Activated CD4-positive, alpha-beta T cell treated with anti-CD3 and anti-CD28 coated beads for 36 hours (primary cell): ENCODE results near the gene BICRAL. TPM values are rescaled to one million over a fixed set of nuclear protein-coding genes. Genes with fewer than 3 reads are reported as not detected.

Source experiments
- ATAC-seq: fragments of 200-7000 bp; cut with Tn5 transposase; one replicate; pipeline ENCODE4 v1.10.0; 2021; ENCODE audit warnings: mild to moderate bottlenecking, moderate library complexity
- CTCF ChIA-PET: fragments of 350-600 bp; sonication (Branson Sonifier 250); formaldehyde crosslinking; loops from one replicate; lab custom pipeline; 2021; ENCODE audit warnings: antibody characterized with exemption; lab: Charles Lee
- POLR2A ChIA-PET: fragments of 350-600 bp; sonication (Branson Sonifier 250); formaldehyde crosslinking; loops from one replicate; lab custom pipeline; 2021; ENCODE audit warnings: antibody characterized with exemption, inconsistent platforms; lab: Charles Lee
- DNase-seq: peaks from one replicate; pipeline ENCODE4 v3.0.0-alpha.2; 2020
- H3K27ac Mint-ChIP-seq: one replicate; pipeline ENCODE4 v1.8.0; 2021; ENCODE audit warnings: mixed read lengths
- H3K27me3 Mint-ChIP-seq: one replicate; pipeline ENCODE4 v1.8.0; 2021; ENCODE audit warnings: mixed read lengths
- H3K36me3 Mint-ChIP-seq: one replicate; pipeline ENCODE4 v1.8.0; 2021; ENCODE audit warnings: low read depth, mixed read lengths
- H3K4me1 Mint-ChIP-seq: one replicate; pipeline ENCODE4 v1.8.0; 2021; ENCODE audit warnings: mixed read lengths
- H3K4me3 Mint-ChIP-seq: one replicate; pipeline ENCODE4 v1.8.0; 2021; ENCODE audit warnings: mild to moderate bottlenecking, moderate library complexity, mixed read lengths
- H3K9me3 Mint-ChIP-seq: one replicate; pipeline ENCODE4 v1.8.0; 2021; ENCODE audit warnings: low read depth, mixed read lengths
- intact Hi-C, 2 experiments: fragments of 100-400 bp; cut with DNase I in 1 of 2; cut with micrococcal nuclease in 1 of 2; formaldehyde crosslinking; loops; one replicate each; pipeline versions ENCODE4 v1.14.2 to v1.15.1; 2022 to 2024; cut with DNase I, micrococcal nuclease
- total RNA-seq, 2 experiments: library from RNA; stranded (reverse); gene quantifications; one replicate each; pipeline ENCODE4 v1.2.3, GENCODE V29; 2021

Gene BICRAL
- total RNA-seq, 2 experiments from 2014 or later = 11.5 to 14.3 TPM

DNA sequence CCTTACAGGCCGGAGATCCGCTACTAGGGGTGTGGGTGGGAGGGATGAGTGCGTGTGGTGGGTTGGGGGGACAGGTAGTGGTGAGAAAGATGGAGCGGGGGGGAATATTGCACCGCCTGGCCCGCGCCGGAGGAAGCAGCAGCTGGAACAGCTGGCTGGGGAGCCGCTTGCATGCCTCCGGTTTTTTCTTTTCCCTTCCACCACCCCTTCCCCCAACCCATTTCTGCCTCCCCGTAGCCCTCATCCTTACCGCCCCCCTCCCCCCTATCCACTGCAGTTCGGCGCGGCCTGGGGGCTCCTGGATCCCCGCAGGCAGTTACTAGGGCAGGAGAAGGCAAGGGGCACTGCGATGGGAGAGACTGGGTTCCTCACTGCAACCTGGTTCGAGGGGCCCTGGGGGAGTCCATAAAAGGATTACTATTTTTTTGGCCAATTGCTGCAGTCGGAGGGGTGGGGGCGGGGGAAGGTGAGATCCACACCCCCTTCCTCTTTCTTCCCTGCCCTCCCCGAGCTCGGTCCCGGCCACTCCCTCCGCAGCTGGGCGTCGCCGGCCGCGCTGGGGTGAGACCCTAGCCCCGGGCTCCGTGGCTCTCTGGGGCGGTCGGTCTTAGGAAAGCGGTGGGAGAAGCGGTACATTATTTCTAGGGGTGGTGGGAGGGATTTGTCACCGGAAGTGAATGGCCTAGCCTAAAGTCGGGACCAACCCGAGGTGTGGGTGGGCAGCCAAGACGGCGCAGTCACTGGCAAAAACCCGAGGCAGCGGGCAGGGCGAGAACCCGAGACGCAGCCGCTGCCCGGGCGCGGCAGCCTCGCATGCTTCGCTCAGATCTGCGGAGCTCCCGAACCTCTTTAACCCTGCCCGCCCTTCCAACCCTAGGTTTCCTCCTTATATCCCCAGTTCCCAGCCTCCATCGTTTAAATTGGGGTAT lies 35.1 kb upstream of the BICRAL start:
- CTCF ChIA-PET = interaction anchor here (0.5 to 2.8 kb wide), 12 partner anchors 14 to 183 kb away, joined by 3 to 10 read pairs (median 3); partner anchors contain the start of genes BICRAL and UBR2
- peak overlapping the region; percentile 84 for H3K4me3 Mint-ChIP-seq
- POLR2A ChIA-PET = interaction anchor here (0.6 to 2.8 kb wide), 20 partner anchors 12 to 959 kb away, joined by 3 to 33 read pairs (median 4); partner anchors contain the start of genes BICRAL, CNPY3, PEX6 and PPP2R5D
- DNase-seq (peak; percentile 90), ATAC-seq (peak; percentile 62)
- peak overlapping the region; percentile 98 for H3K27ac Mint-ChIP-seq
- H3K27me3 Mint-ChIP-seq = no peaks in the 10 kb centered on the region
- H3K9me3 Mint-ChIP-seq = peaks cover 6% of the 10 kb centered on the region
- peaks cover 24% of the 10 kb centered on the region for H3K36me3 Mint-ChIP-seq
- peaks cover 27% of the 10 kb centered on the region for H3K4me1 Mint-ChIP-seq
- intact Hi-C loops = loop anchor here (1.0 to 5.0 kb wide), 19 partner anchors 20 to 959 kb away; partner anchors contain the start of genes KLC4 (in 2 of the 2), MRPL2 (in 2 of the 2), RPL7L1 (in 2 of the 2) and BICRAL (in 1 of the 2)

DNA sequence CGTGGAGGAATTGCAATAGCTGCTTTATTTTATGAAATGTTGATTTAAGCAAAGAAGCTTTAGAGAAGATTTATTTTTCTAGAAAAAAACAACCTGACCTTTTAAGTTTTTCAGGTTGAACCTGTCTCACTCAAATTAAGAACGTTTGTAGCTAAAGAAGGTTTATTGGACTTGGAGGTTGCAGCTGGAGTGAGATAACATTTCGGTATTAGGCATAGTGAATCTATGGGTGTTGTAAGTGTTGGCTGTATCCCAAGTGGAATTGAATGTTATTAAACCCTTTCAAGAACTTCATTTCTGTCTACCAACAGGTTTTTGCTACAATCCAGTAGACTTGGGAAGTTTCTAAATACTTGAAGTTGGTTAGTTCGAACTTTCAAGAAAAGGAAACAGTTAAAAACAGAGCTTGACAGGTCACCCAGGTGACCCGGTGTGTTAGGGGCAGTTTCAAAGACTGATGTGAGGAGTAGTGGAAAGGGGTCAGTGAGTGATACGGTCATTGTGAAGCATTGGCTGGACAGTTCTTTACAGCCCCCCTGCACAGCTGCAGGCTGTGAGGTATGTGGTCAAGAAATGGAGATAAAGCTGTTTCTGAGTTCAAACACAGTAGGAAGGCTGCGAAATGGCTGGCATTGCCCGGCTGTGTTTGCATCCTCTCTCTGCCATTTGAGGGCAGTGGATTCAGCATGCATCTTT lies 33.5 kb upstream of the BICRAL start:
- intact Hi-C loops = loop anchor here in 1 of 2 experiments (5.0 kb wide), 2 partner anchors 531 to 806 kb away; partner anchors contain the start of genes CCND3 and MRPS10
- H3K27me3 Mint-ChIP-seq = no peaks in the 10 kb centered on the region
- ATAC-seq (no peak), DNase-seq (no peak)
- H3K27ac Mint-ChIP-seq = peak overlapping the region; percentile 98
- CTCF ChIA-PET = interaction anchor here (0.5 to 2.8 kb wide), 11 partner anchors 8 to 534 kb away, joined by 3 to 11 read pairs (median 5); partner anchors contain the start of gene RPL7L1
- POLR2A ChIA-PET = interaction anchor here (0.6 to 1.2 kb wide), 5 partner anchors 23 to 194 kb away, joined by 3 to 7 read pairs (median 3); partner anchors contain the start of gene BICRAL
- H3K36me3 Mint-ChIP-seq = peaks cover 27% of the 10 kb centered on the region
- peaks cover 27% of the 10 kb centered on the region for H3K4me1 Mint-ChIP-seq
- H3K4me3 Mint-ChIP-seq = peak overlapping the region; percentile 84
- no peaks in the 10 kb centered on the region for H3K9me3 Mint-ChIP-seq

DNA sequence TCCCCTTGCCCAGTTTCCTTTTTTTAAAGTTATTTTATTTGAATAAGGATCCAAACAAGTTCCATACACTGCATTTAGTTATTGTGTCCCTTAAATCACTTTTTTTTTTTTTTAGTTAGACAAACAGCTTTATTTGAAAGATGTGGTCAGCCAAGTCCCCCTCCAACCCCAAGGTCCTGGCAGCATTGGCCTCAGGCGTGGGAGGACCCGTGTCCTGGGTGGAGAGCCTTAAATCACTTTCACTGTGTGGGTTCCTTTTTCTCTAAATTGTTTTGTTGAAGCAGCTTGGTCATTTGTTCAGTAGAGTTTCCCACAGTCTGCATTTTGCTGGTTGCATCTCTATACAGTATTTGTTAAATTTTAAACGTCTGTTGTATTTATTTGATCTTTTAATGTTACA lies 30.8 kb upstream of the BICRAL start:
- Mint-ChIP-seq H3K4me1 (peaks cover 19% of the 10 kb centered on the region), H3K4me3 (no peak overlapping the region), H3K27ac (no peak overlapping the region), H3K27me3 (no peaks in the 10 kb centered on the region), H3K36me3 (peaks cover 16% of the 10 kb centered on the region), H3K9me3 (no peaks in the 10 kb centered on the region)
- intact Hi-C loops = no loop called here
- DNase-seq (no peak), ATAC-seq (no peak)
- CTCF ChIA-PET = no interaction called here
- POLR2A ChIA-PET = interaction anchor here (0.7 kb wide), 1 partner anchor 282 kb away, joined by 3 read pairs; no protein-coding TSS in a partner anchor

DNA sequence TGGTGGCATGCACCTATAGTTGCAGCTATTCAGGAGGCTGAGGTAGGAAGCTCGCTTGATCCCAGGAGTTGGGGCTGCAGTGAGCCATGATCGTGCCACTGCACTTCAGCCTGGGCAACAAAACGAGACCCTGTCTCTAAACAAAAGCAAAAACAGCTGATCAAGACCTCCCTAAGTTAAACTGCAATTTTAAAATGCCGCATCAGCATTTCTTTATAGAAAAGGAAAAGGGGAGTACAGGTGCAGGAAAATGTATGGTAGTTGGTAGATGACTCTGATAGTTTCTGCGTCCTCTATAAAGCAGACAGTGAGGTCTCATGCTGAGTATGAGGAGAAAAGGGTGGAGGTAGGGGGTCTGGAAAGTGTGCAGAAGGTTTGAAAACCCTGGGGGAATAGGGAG lies 27.1 kb upstream of the BICRAL start:
- Mint-ChIP-seq H3K4me3 (no peak overlapping the region), H3K27ac (no peak overlapping the region), H3K4me1 (peaks cover 10% of the 10 kb centered on the region), H3K36me3 (peaks cover 21% of the 10 kb centered on the region), H3K27me3 (no peaks in the 10 kb centered on the region), H3K9me3 (no peaks in the 10 kb centered on the region)
- intact Hi-C loops = no loop called here
- ATAC-seq (no peak), DNase-seq (no peak)
- CTCF ChIA-PET = interaction anchor here (0.7 kb wide), 1 partner anchor 1175 kb away, joined by 3 read pairs; no protein-coding TSS in a partner anchor
- POLR2A ChIA-PET = no interaction called here

DNA sequence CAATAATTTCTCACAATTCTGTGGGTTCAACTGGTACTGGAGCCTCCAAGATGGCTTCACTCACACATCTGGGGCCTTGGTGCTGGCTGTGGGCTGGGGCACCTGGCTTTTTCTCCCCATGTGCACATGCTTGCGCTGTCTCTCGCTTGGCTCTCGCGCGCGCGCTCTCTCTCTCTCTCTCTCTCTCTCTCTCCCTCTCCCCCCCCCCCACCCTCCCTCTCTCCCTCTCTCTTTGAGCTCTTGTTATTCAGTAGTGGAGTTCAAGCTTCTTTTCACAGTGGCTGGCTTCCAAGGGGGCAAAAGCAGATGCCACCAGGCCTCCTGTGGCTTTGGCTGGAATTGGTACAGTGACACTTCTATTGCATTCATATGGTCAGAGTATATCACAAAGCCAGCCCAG lies 25.1 kb upstream of the BICRAL start:
- CTCF ChIA-PET = interaction anchor here (1.1 kb wide), 1 partner anchor 9 kb away, joined by 3 read pairs; no protein-coding TSS in a partner anchor
- POLR2A ChIA-PET = no interaction called here
- no peak overlapping the region for H3K4me3 Mint-ChIP-seq
- no peaks in the 10 kb centered on the region for H3K27me3 Mint-ChIP-seq
- peaks cover 14% of the 10 kb centered on the region for H3K36me3 Mint-ChIP-seq
- DNase-seq = no peak
- peaks cover 10% of the 10 kb centered on the region for H3K4me1 Mint-ChIP-seq
- H3K9me3 Mint-ChIP-seq = no peaks in the 10 kb centered on the region
- H3K27ac Mint-ChIP-seq = no peak overlapping the region
- ATAC-seq = no peak
- intact Hi-C loops = no loop called here

DNA sequence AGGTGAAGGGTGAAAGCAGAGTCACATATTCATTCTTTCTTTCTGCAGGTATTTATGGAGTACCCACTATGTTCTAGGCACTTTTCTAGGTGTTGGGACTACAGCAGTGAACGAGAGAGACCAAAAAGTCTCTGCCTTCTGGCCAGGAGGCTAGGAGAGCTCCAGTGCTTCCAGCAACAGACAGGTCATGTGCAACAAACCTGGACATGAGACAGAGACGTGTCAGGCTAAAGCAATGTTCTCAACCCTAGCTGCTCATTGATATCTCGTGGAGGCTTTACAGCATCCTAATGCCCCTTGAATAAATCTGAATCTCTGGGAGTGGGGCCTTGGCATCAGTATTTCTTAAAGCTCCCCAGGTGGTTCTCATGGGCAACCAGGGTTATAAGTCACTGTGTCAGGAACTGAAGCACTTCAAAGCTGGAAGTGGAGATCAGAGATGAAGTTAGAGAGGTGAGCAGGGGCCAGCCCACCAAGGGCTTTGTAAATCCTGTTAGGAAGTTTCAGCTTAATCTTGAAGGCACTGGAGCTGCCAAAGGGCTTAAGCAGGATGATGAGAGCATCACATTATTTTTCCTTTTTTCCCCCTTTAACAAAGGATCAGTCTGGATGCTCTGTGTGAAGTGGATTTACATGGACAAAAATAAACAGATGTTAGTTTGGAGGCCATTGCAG lies 23.0 kb upstream of the BICRAL start:
- H3K4me3 Mint-ChIP-seq = no peak overlapping the region
- ATAC-seq (no peak), DNase-seq (no peak)
- ChIA-PET POLR2A (interaction anchor here (0.6 to 1.1 kb wide), 2 partner anchors 12 to 23 kb away, joined by 3 to 4 read pairs; partner anchors contain the start of gene BICRAL), CTCF (interaction anchor here (0.7 kb wide), 1 partner anchor 22 kb away, joined by 7 read pairs; no protein-coding TSS in a partner anchor)
- H3K27me3 Mint-ChIP-seq = no peaks in the 10 kb centered on the region
- peaks cover 13% of the 10 kb centered on the region for H3K4me1 Mint-ChIP-seq
- intact Hi-C loops = no loop called here
- no peaks in the 10 kb centered on the region for H3K9me3 Mint-ChIP-seq
- no peak overlapping the region for H3K27ac Mint-ChIP-seq
- H3K36me3 Mint-ChIP-seq = peaks cover 12% of the 10 kb centered on the region

DNA sequence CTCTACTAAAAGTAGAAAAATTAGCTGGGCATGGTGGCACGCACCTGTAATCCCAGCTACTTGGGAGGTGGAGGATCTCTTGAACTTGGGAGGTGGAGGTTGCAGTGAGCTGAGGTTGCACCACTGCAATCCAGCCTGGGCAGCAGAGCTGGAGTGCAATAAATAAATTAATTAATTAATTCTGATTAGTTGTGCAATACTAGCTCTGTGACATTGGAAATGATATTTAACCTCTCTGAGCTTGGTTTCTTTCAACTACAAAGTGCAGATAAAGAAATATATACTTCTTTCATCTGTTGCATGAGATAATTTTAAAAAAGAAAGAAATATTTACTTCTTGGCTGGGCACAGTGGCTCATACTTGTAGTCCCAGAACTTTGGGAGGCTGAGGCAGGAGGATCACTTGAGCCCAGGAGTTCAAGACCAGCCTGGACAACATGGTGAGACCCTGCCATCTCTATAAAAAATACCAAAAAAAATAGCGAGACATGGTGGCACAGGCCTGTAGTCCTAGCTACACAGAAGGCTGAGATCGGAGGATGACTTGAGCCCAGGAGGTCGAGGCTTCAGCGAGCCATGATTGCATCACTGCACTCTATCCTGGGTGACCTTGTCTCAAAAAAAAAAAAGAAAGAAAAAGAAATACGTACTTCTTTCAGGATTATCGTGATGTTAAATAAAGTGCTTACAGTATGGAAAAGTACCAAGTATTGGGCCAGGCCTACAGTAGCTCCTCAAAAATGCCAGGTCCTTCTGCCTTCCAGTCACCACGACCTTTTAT lies 20.4 kb upstream of the BICRAL start:
- DNase-seq = no peak
- Mint-ChIP-seq H3K27me3 (no peaks in the 10 kb centered on the region), H3K27ac (no peak overlapping the region), H3K4me1 (peaks cover 14% of the 10 kb centered on the region), H3K9me3 (no peaks in the 10 kb centered on the region), H3K36me3 (peaks cover 18% of the 10 kb centered on the region), H3K4me3 (no peak overlapping the region)
- ChIA-PET CTCF (interaction anchor here (0.6 to 1.4 kb wide), 3 partner anchors 8 to 388 kb away, joined by 4 to 7 read pairs (median 4); no protein-coding TSS in a partner anchor), POLR2A (no interaction called here)
- intact Hi-C loops = no loop called here
- no peak for ATAC-seq

DNA sequence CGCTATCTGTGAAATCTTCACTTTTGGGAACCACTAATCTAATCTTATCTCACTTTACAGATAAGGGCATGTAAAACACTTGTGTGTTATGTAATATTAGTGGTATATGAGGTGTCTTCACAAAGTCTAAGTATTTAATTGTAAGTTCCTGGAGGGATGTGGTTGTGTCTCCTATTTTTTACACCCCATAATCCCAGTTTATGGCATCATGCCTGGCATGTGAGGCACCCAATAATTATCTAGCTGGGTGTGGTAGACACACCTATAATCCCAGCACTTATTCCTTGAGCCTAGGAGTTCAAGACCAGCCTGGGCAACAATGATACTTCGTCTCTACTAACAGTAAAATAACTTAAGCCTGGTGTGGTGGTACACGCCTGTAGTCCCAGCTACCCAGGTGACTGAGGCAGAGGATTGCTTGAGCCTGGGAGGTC lies 19.4 kb upstream of the BICRAL start:
- Mint-ChIP-seq H3K27me3 (no peaks in the 10 kb centered on the region), H3K9me3 (no peaks in the 10 kb centered on the region), H3K4me1 (peaks cover 12% of the 10 kb centered on the region), H3K27ac (no peak overlapping the region), H3K36me3 (peaks cover 18% of the 10 kb centered on the region), H3K4me3 (no peak overlapping the region)
- intact Hi-C loops = no loop called here
- DNase-seq (no peak), ATAC-seq (no peak)
- ChIA-PET POLR2A (no interaction called here), CTCF (interaction anchor here (0.6 to 0.8 kb wide), 3 partner anchors 9 to 761 kb away, joined by 3 to 4 read pairs (median 3); no protein-coding TSS in a partner anchor)

DNA sequence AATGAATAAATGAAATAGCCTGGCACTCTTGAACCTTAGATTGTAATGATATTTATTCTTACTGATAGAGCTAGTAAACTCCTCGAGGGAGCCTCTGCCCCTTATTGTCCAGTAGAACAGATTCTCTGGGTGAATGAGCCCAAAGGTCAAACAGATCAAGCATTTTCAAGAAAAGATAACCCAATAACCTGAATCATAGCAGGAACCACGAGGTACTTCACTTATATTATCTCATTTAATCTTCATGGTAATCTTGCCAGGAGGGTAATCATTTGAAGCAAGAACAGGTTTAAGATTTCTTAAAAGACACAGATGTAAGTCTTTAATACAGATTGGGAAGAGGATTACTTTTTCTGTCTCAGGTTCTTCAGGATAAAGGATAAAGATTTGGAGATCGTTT lies 18.9 kb upstream of the BICRAL start:
- Mint-ChIP-seq H3K4me3 (no peak overlapping the region), H3K27ac (no peak overlapping the region), H3K9me3 (no peaks in the 10 kb centered on the region), H3K4me1 (peaks cover 11% of the 10 kb centered on the region), H3K27me3 (no peaks in the 10 kb centered on the region), H3K36me3 (peaks cover 16% of the 10 kb centered on the region)
- intact Hi-C loops = no loop called here
- ChIA-PET CTCF (interaction anchor here (0.6 to 0.8 kb wide), 2 partner anchors 9 to 762 kb away, joined by 3 read pairs; no protein-coding TSS in a partner anchor), POLR2A (no interaction called here)
- no peak for DNase-seq
- ATAC-seq = no peak
